HL-60/S4 treated with retinoic acid at 250 ng/mL for 4 days and 3 days (cell line): Measurements from ENCODE around the gene CEACAM16.
"Not testable (repeated sequence)": the region's sequence is repeated elsewhere in the genome, so short reads cannot be mapped to it uniquely, and the experiment has no call there.

Experiments used
- in situ Hi-C: fragments of 300-500 bp; cut with MboI; formaldehyde crosslinking; loops from 2 replicates; pipeline ENCODE4 v1.7.0; 2022; ENCODE audit warnings: low sequenced_read_pairs

The CEACAM16 gene

GRCh38 chr19:44703336-44704078 lies 4.6 kb downstream of the CEACAM16 start:
- in situ Hi-C loops = no loop called here

- in situ Hi-C loops = no loop called here
Observed at GRCh38 chr19:44704982-44705381, 6.0 kb downstream of the CEACAM16 start.

GRCh38 chr19:44705502-44706010 lies 6.6 kb downstream of the CEACAM16 start:
- in situ Hi-C loops = no loop called here

- in situ Hi-C loops = no loop called here
Observed at GRCh38 chr19:44706506-44707236, 7.7 kb downstream of the CEACAM16 start.

GRCh38 chr19:44707794-44708193 lies 8.8 kb downstream of the CEACAM16 start:
- in situ Hi-C loops = no loop called here

- in situ Hi-C loops = no loop called here
Observed at GRCh38 chr19:44708940-44709339, 10.0 kb downstream of the CEACAM16 start.

GRCh38 chr19:44709434-44710266 lies 10.7 kb downstream of the CEACAM16 start:
- in situ Hi-C loops = not testable (repeated sequence)

GRCh38 chr19:44710483-44710882 lies 11.5 kb downstream of the CEACAM16 start:
- in situ Hi-C loops = no loop called here

GRCh38 chr19:44712864-44713515 lies 14.0 kb downstream of the CEACAM16 start:
- in situ Hi-C loops = no loop called here

GRCh38 chr19:44714597-44715169 lies 15.7 kb downstream of the CEACAM16 start:
- in situ Hi-C loops = no loop called here

GRCh38 chr19:44717603-44718002 lies 18.7 kb downstream of the CEACAM16 start:
- in situ Hi-C loops = no loop called here

GRCh38 chr19:44718441-44719261 lies 19.7 kb downstream of the CEACAM16 start:
- in situ Hi-C loops = no loop called here

GRCh38 chr19:44719262-44719701 lies 20.3 kb downstream of the CEACAM16 start:
- in situ Hi-C loops = no loop called here

GRCh38 chr19:44720396-44720795 lies 21.4 kb downstream of the CEACAM16 start:
- in situ Hi-C loops = loop anchor here (5.0 kb wide), 1 partner anchor 52 kb away; no protein-coding TSS in a partner anchor

GRCh38 chr19:44720945-44721344 lies 22.0 kb downstream of the CEACAM16 start:
- in situ Hi-C loops = loop anchor here (5.0 kb wide), 1 partner anchor 51 kb away; no protein-coding TSS in a partner anchor

GRCh38 chr19:44721369-44721768 lies 22.4 kb downstream of the CEACAM16 start:
- in situ Hi-C loops = loop anchor here (5.0 kb wide), 1 partner anchor 51 kb away; no protein-coding TSS in a partner anchor

- in situ Hi-C loops = loop anchor here (5.0 kb wide), 1 partner anchor 50 kb away; no protein-coding TSS in a partner anchor
Observed at GRCh38 chr19:44722131-44723121, 23.5 kb downstream of the CEACAM16 start.
